SU-DHL-6 (cell line): Measurements from ENCODE around the gene KRT71.

Experiments
- CTCF ChIP-seq: fragments of 200-600 bp; sonication (generic); IDR thresholded peaks from one replicate; pipeline ENCODE4 v1.5.1; 2017; ENCODE audit warnings: antibody characterized with exemption, mild to moderate bottlenecking, low read length, moderate library complexity; ENCODE audit not compliant: insufficient read depth, poor library complexity, severe bottlenecking
- EZH2phosphoT487 ChIP-seq: fragments of 200-600 bp; sonication (generic), shearing (Covaris generic); conservative IDR thresholded peaks from 2 replicates; pipeline ENCODE4 v1.6.1; 2018; ENCODE audit warnings: mild to moderate bottlenecking, antibody characterized with exemption, low read length, moderate library complexity, mixed read lengths

GRCh38 chr12:52524898-52525591, 27.9 kb downstream of the KRT71 start:
- TF ChIP-seq EZH2phosphoT487, result no peak
- no peak for TF ChIP-seq CTCF
